Keratinocyte (primary cell): Measurements from ENCODE around the gene SLC39A11.

Experiments
- EZH2 ChIP-seq: IDR thresholded peaks from one replicate; pipeline ENCODE4 v1.6.1; 2012; ENCODE audit warnings: inconsistent platforms, mild to moderate bottlenecking, low read length, moderate library complexity
- TF ChIP-seq, protein P1 (sequence below), 3 experiments: IDR thresholded peaks in 1 of 3; conservative IDR thresholded peaks in 1 of 3; optimal IDR thresholded peaks in 1 of 3; 2 replicates in 2 of 3; 3 replicates in 1 of 3; pipeline versions ENCODE3 to v1.5.1; 2011; ENCODE audit warnings: low read length in 3 of 3, mild to moderate bottlenecking in 3 of 3, moderate library complexity in 2 of 3, control low read depth in 1 of 3, inconsistent platforms in 1 of 3; ENCODE audit not compliant: insufficient read depth in 2 of 3; ENCODE audit errors: extremely low read depth in 1 of 3

DNA sequence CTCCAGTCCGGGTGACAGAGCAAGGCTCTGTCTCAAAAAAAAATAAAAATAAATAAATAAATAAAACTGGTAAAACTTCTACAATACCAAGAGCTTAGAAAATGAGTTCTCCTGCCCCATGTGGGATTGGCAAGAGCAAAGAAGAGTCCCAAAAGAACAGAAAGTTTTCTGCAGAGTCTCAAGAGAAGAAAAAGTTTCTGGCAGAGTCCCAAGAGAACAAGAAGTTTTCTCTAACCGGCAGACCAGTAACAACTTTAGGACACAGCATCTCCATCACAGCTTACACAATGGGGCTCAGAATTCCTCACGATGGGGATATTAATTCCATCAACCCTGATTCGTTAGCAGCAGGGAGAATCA lies 1.1 kb downstream of the SLC39A11 start:
- TF ChIP-seq, protein P1, sequence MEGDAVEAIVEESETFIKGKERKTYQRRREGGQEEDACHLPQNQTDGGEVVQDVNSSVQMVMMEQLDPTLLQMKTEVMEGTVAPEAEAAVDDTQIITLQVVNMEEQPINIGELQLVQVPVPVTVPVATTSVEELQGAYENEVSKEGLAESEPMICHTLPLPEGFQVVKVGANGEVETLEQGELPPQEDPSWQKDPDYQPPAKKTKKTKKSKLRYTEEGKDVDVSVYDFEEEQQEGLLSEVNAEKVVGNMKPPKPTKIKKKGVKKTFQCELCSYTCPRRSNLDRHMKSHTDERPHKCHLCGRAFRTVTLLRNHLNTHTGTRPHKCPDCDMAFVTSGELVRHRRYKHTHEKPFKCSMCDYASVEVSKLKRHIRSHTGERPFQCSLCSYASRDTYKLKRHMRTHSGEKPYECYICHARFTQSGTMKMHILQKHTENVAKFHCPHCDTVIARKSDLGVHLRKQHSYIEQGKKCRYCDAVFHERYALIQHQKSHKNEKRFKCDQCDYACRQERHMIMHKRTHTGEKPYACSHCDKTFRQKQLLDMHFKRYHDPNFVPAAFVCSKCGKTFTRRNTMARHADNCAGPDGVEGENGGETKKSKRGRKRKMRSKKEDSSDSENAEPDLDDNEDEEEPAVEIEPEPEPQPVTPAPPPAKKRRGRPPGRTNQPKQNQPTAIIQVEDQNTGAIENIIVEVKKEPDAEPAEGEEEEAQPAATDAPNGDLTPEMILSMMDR (optimal IDR thresholded peaks at IDR 0.05 in 1 of 3, IDR thresholded peaks at IDR 0.05 in 1 of 3, conservative IDR thresholded peaks at IDR 0.05 in 1 of 3; ENCODE audit: extremely low read depth in 1 of 3, insufficient read depth in 2 of 3, low read length in 3 of 3) = no peak
- TF ChIP-seq EZH2 = no peak
